Mesothelial cell of epicardium (in vitro differentiated cells): Measurements from ENCODE around the gene SNORC. TPM values are rescaled to one million over a fixed set of nuclear protein-coding genes. Genes with fewer than 3 reads are reported as not detected.

Experiments used
- DNase-seq, 2 experiments: peaks; one replicate each; pipeline ENCODE4 v3.0.0; 2021; ENCODE audit warnings: low spot score in 2 of 2; ENCODE audit not compliant: unreplicated experiment in 2 of 2
- H3K27ac Mint-ChIP-seq: 2 replicates; pipeline ENCODE4 v1.8.0; 2021; ENCODE audit warnings: mixed read lengths
- H3K27me3 Mint-ChIP-seq: 2 replicates; pipeline ENCODE4 v1.8.0; 2021; ENCODE audit warnings: low read depth, mixed read lengths
- H3K36me3 Mint-ChIP-seq: 2 replicates; pipeline ENCODE4 v1.8.0; 2021; ENCODE audit warnings: mixed read lengths
- H3K4me1 Mint-ChIP-seq: 2 replicates; pipeline ENCODE4 v1.8.0; 2021; ENCODE audit warnings: mixed read lengths
- H3K4me3 Mint-ChIP-seq: 2 replicates; pipeline ENCODE4 v1.8.0; 2021; ENCODE audit warnings: mild to moderate bottlenecking, moderate library complexity, mixed read lengths
- H3K9me3 Mint-ChIP-seq: 2 replicates; pipeline ENCODE4 v1.8.0; 2021; ENCODE audit warnings: mixed read lengths
- total RNA-seq: library from RNA; stranded (reverse); gene quantifications from 3 replicates; pipeline ENCODE4 v1.2.1, GENCODE V29; 2021
- TF ChIP-seq, protein P1 (sequence below): fragments of 200-600 bp; sonication (generic); IDR thresholded peaks from one replicate; pipeline ENCODE4 v1.5.0; 2021; ENCODE audit warnings: antibody characterized with exemption; ENCODE audit not compliant: unreplicated experiment

SNORC gene
- total RNA-seq, 1 donor from 2014 or later = 4.1 TPM

DNA sequence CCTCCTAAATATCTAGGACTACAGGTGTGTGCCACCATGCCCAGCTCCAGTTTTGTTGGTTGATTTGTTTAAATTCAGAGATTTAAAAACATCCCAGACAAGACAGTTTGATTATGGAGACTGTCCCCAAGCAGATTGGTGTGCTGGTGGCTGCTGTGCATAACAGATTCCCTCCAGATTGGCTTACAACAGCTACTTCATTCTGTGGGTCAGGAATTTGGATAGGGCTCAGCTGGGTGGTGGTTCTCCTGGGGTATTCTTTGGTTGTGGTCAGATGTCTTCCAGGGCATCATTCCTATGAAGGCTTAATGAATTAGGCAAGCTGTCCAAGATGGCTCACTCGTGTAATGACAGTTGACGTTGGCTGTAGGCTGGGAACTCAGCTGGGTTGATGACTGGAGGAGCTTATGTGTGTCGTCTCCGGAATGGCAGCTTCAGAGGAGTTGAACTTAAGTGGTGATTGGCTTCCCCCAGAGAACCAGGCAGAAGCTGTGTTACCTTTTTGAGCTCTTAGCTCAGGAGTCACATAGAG lies 10.6 kb upstream of the SNORC start:
- TF ChIP-seq, protein P1, sequence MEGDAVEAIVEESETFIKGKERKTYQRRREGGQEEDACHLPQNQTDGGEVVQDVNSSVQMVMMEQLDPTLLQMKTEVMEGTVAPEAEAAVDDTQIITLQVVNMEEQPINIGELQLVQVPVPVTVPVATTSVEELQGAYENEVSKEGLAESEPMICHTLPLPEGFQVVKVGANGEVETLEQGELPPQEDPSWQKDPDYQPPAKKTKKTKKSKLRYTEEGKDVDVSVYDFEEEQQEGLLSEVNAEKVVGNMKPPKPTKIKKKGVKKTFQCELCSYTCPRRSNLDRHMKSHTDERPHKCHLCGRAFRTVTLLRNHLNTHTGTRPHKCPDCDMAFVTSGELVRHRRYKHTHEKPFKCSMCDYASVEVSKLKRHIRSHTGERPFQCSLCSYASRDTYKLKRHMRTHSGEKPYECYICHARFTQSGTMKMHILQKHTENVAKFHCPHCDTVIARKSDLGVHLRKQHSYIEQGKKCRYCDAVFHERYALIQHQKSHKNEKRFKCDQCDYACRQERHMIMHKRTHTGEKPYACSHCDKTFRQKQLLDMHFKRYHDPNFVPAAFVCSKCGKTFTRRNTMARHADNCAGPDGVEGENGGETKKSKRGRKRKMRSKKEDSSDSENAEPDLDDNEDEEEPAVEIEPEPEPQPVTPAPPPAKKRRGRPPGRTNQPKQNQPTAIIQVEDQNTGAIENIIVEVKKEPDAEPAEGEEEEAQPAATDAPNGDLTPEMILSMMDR = no peak
- Mint-ChIP-seq H3K27ac (no peak overlapping the region), H3K4me1 (no peaks in the 10 kb centered on the region), H3K27me3 (no peaks in the 10 kb centered on the region), H3K4me3 (no peak overlapping the region), H3K36me3 (peaks cover 39% of the 10 kb centered on the region), H3K9me3 (no peaks in the 10 kb centered on the region)
- no peak for DNase-seq

DNA sequence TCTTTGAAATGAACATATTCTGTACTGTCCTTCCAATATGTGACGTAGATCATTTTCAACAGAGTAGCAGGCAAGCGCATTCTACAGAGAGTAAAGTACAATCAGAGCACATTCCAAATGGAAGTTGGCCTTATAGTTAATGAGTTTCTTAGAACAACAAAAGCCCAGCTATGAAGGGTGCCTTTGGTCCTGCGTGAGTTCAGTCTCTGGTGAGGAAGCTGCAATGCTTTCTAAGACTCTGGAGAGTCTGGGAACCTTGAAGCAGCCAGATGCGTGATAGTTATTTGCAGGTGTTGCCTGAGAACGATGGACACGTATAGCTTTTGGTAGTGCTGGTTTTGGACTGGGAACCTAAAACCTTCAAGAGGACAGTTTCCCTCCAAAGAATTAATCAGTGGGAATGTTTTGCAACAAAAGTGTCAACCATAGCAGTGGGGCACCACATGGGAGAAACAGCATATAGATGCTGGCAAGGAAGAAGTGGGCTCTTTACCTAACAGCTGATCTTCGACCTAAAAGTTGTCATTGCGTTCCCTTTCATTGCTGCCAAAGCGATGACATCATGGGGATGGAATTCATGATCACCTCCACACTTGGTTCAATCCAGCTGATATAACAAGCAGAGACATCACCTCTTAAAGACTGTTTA lies 9.3 kb upstream of the SNORC start:
- Mint-ChIP-seq H3K4me1 (no peaks in the 10 kb centered on the region), H3K27me3 (no peaks in the 10 kb centered on the region), H3K27ac (no peak overlapping the region), H3K36me3 (peaks cover 39% of the 10 kb centered on the region), H3K4me3 (no peak overlapping the region), H3K9me3 (no peaks in the 10 kb centered on the region)
- TF ChIP-seq, protein P1 = no peak
- no peak for DNase-seq

DNA sequence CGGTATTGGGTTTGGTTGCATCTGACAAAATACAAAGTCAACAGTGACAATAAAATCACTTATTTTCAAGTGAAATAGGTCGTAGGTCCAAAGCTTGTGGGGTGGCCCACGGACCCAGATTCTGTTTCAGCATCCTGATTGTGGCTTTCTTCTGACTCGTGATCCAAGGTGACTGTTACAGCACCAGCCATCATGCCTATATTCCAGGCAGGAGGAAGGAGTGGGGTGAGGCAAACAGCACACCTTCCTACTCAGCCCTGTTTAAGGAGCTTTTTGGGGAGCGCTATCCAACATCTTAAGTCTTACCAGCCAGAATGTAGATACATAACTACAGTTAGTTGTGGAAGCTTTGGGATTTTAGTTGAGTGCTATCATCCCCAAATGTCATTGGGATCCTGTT lies 8.7 kb upstream of the SNORC start:
- TF ChIP-seq, protein P1 = no peak
- no peak overlapping the region for H3K4me3 Mint-ChIP-seq
- peaks cover 39% of the 10 kb centered on the region for H3K36me3 Mint-ChIP-seq
- H3K27me3 Mint-ChIP-seq = no peaks in the 10 kb centered on the region
- DNase-seq = no peak
- no peaks in the 10 kb centered on the region for H3K9me3 Mint-ChIP-seq
- no peak overlapping the region for H3K27ac Mint-ChIP-seq
- H3K4me1 Mint-ChIP-seq = no peaks in the 10 kb centered on the region

DNA sequence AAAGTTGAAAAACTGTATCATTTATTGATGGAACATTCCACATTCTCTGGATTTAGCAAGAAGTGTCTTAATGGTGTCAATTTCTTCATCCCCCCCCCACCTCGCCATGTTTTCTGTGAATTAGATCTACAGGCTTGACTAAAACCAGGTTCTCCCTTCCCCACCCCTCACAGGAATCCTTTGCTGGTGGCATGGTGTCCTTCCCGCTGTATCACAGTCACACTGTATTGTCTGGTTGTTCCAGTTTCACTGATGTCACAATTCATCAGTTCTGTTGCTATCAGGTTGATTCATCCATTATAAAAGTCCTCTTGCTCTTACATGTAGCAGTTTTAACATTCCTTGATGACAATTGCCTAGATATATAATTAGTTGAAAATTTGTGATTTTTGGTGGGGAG lies 6.1 kb upstream of the SNORC start:
- DNase-seq = no peak
- H3K27ac Mint-ChIP-seq = no peak overlapping the region
- no peaks in the 10 kb centered on the region for H3K9me3 Mint-ChIP-seq
- H3K4me3 Mint-ChIP-seq = no peak overlapping the region
- peaks cover 22% of the 10 kb centered on the region for H3K36me3 Mint-ChIP-seq
- TF ChIP-seq, protein P1 = no peak
- H3K4me1 Mint-ChIP-seq = no peaks in the 10 kb centered on the region
- H3K27me3 Mint-ChIP-seq = no peaks in the 10 kb centered on the region

DNA sequence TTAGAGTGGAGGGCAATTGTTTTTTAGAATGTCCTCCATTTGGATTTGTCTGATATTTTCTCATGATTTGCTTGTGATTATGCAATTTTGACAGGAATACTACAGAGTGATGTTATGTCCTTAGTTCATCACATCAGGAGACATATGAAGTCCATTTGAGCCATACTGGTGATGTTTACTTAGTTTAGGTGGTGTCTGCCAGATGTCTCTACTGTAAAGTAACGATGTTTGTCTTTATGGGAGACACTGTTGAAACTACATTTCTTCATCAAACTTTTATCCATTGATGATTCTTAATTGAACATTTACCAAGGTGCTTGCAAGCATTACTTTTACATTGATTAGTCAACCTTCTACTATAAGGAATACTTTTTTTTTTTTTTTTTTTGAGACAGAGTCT lies 4.9 kb upstream of the SNORC start:
- DNase-seq = no peak
- Mint-ChIP-seq H3K27ac (no peak overlapping the region), H3K9me3 (no peaks in the 10 kb centered on the region), H3K36me3 (peaks cover 15% of the 10 kb centered on the region), H3K4me1 (no peaks in the 10 kb centered on the region), H3K27me3 (no peaks in the 10 kb centered on the region), H3K4me3 (no peak overlapping the region)
- TF ChIP-seq, protein P1 = no peak

DNA sequence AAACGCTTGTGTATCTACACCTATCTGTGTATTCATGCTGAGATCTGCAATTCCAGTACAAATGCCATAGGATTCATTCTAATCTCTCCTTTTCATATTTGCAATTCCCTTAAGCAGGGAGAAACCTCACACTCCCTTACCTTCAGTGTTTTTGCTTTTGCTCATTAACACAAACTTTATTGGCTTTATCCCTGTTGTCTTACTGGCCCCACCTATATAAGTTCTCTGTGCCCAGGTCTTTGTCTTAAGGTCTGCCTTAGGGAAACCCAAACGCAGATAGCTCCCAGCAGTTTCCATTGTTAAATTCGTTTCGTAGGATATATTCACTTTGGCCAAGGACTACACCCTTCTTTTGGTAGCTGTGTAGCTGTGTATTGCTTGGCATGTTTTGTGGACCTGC lies 4.0 kb upstream of the SNORC start:
- Mint-ChIP-seq H3K36me3 (peaks cover 8% of the 10 kb centered on the region), H3K4me1 (no peaks in the 10 kb centered on the region), H3K9me3 (no peaks in the 10 kb centered on the region), H3K27ac (no peak overlapping the region), H3K4me3 (no peak overlapping the region), H3K27me3 (no peaks in the 10 kb centered on the region)
- no peak for DNase-seq
- TF ChIP-seq, protein P1 = no peak
